Thoracic aorta (tissue), 2 donors: Measurements from ENCODE around the gene JAKMIP1. TPM values are rescaled to one million over a fixed set of nuclear protein-coding genes. Genes with fewer than 3 reads are reported as not detected.

Source experiments
- ATAC-seq: fragments of 150-250 bp; one replicate; pipeline ENCODE4 v1.8.0; 2017; ENCODE audit warnings: low read depth; ENCODE audit not compliant: insufficient number of reproducible peaks, low FRiP score
- DNase-seq: peaks from one replicate; pipeline ENCODE4 v3.0.0-alpha.2; 2020; ENCODE audit warnings: low spot score
- H3K27ac ChIP-seq, 2 donors: fragments of 200-600 bp; sonication (generic); 1 replicate in 1 of 2; 2 replicates in 1 of 2; pipeline ENCODE4 v1.5.1; 2016; ENCODE audit warnings: mild to moderate bottlenecking in 2 of 2, moderate library complexity in 2 of 2
- H3K27me3 ChIP-seq: fragments of 200-600 bp; sonication (generic); replicated peaks from 2 replicates; pipeline ENCODE4 v1.6.0; 2016; ENCODE audit warnings: mild to moderate bottlenecking; ENCODE audit not compliant: insufficient read depth
- H3K36me3 ChIP-seq: fragments of 200-600 bp; sonication (generic); one replicate; pipeline ENCODE4 v1.5.1; 2016
- H3K4me1 ChIP-seq, 2 donors: fragments of 200-600 bp; sonication (generic); 1 replicate in 1 of 2; 2 replicates in 1 of 2; pipeline versions ENCODE4 v1.5.1 to v1.6.0; 2016; ENCODE audit warnings: low read depth in 2 of 2, mild to moderate bottlenecking in 1 of 2; ENCODE audit not compliant: control insufficient read depth in 1 of 2
- H3K4me3 ChIP-seq: fragments of 200-600 bp; sonication (generic); 2 replicates; pipeline ENCODE4 v1.5.1; 2016; ENCODE audit warnings: mild to moderate bottlenecking
- H3K9me3 ChIP-seq: fragments of 200-600 bp; sonication (generic); 2 replicates; pipeline ENCODE4 v1.5.1; 2016
- CTCF ChIP-seq: fragments of 200-600 bp; sonication (generic); IDR thresholded peaks from one replicate; pipeline ENCODE4 v1.5.1; 2019; ENCODE audit warnings: antibody characterized with exemption
- total RNA-seq, 2 donors: library from RNA; depleted of rRNA; stranded (reverse); fragments of >200 nt; gene quantifications; one replicate each; pipeline versions ENCODE4 v1.1.0 to v1.2.3, GENCODE V29; 2016

JAKMIP1 gene
- total RNA-seq, 2 donors from 2014 or later = 0.28 to 0.81 TPM

- Histone ChIP-seq H3K27ac (no peak overlapping the region), H3K27me3 (no peaks in the 10 kb centered on the region), H3K9me3 (no peaks in the 10 kb centered on the region), H3K4me3 (no peak overlapping the region), H3K4me1 (no peaks in the 10 kb centered on the region), H3K36me3 (no peaks in the 10 kb centered on the region)
- ATAC-seq = no peak
- TF ChIP-seq CTCF = no peak
- no peak for DNase-seq
Measured at GRCh38 chr4:6092971-6093370, 107.4 kb downstream of the JAKMIP1 start.

GRCh38 chr4:6092131-6092530, 108.2 kb downstream of the JAKMIP1 start:
- ATAC-seq = no peak
- TF ChIP-seq CTCF = no peak
- no peaks in the 10 kb centered on the region for H3K27me3 ChIP-seq
- no peak for DNase-seq
- no peak overlapping the region for H3K4me3 ChIP-seq
- no peaks in the 10 kb centered on the region for H3K4me1 ChIP-seq
- no peaks in the 10 kb centered on the region for H3K9me3 ChIP-seq
- no peaks in the 10 kb centered on the region for H3K36me3 ChIP-seq
- H3K27ac ChIP-seq = no peak overlapping the region

DNA sequence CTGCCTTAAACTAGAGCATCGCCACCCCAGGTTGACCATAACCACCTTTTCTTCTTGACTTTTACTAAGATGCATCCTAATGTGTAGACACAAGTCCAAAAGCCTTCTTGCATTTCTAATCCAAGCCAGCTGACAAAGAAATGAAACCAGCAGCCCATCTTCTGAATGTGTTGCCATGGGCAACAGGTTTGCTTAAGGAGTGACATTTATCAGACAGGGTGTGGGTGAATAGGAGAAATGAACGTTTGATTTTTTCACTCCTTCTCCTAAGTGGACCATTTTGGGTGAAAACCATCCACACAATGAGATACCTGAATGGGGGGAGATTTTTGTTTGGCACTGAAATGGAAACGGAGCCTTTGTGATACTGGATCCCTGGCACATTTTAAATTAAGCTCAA, 109.4 kb downstream of the JAKMIP1 start:
- no peaks in the 10 kb centered on the region for H3K9me3 ChIP-seq
- no peak for DNase-seq
- no peak for TF ChIP-seq CTCF
- no peaks in the 10 kb centered on the region for H3K4me1 ChIP-seq
- H3K36me3 ChIP-seq = no peaks in the 10 kb centered on the region
- no peak overlapping the region for H3K4me3 ChIP-seq
- no peak for ATAC-seq
- no peak overlapping the region for H3K27ac ChIP-seq
- no peaks in the 10 kb centered on the region for H3K27me3 ChIP-seq

DNA sequence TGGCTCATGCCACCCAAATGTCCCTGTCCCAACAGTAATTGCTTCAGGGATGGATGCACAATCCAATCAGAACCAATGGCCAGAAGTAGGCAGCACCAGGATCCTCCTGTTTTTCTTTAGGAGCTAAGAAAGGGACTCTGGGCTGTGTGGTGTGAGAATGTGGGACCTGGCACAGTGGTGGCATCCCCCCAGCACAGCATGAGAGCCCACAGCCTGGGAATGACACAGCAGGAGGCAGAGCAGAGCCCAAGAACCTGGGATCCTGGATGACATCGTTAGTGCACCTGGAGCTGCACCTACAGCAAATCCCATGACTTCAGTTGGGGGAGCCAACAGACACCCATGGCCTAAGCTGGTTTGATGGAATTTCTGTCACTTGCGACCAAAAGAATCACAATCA, 111.4 kb downstream of the JAKMIP1 start:
- ATAC-seq (no peak), DNase-seq (no peak)
- Histone ChIP-seq H3K9me3 (no peaks in the 10 kb centered on the region), H3K4me1 (no peaks in the 10 kb centered on the region), H3K27ac (no peak overlapping the region), H3K4me3 (no peak overlapping the region), H3K27me3 (no peaks in the 10 kb centered on the region), H3K36me3 (no peaks in the 10 kb centered on the region)
- no peak for TF ChIP-seq CTCF

DNA sequence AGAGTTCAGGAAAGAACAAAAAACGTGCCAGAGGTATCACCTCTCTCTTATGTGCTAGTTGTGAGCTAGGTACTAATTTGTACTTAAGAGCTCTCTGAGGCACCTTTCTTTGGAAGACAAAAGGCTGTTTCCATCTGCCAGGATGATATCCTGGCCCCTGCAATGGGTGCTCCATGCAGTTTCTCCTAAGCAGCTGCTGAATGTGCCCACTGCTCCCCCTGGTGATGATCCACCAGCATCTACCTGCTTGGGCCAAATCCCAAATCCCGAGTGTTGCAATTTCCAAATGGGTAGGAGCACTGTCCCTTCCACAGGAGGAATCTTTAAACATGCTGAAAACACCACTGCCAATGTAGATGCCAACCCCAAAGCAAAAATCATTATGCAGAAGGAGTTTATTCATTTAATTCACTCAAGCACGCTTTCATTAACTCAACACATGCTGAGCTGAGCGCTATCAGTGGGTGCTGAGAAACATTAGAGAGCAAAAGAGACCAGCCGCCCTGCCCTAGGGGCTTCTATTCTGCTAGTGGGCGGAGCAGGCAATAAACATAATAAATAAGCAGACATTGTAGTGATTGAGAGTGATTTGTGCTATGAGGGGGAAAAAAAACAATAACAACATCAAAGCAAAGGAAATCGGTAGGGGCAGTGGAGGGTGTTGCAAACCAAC, 112.5 kb downstream of the JAKMIP1 start:
- Histone ChIP-seq H3K9me3 (no peaks in the 10 kb centered on the region), H3K27me3 (no peaks in the 10 kb centered on the region), H3K4me3 (no peak overlapping the region), H3K4me1 (no peaks in the 10 kb centered on the region), H3K36me3 (no peaks in the 10 kb centered on the region), H3K27ac (no peak overlapping the region)
- TF ChIP-seq CTCF = no peak
- ATAC-seq (no peak), DNase-seq (no peak)
